Measurements from ENCODE around the gene SNX8.

Gene SNX8

DNA sequence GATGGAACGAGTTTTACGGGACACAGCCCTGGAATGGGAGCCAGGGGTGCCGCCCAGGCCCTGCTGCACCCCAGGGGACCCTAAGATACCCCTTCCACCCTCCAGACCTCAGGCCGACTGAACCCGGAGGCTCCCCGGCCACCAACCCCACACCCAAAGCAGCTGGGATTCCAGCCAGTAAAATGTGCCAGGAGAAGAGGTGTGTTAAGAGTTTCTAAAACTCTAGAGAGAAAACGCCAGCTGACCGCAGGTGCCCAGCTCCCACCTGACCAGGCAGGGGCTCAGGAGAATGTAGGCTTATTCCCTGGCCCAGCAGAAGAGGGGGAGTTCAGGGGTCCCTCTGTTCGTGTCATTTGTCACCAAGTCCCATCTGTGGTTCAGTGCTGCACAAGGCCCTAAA is 54.8 kb downstream of the SNX8 start:
- Histone ChIP-seq H3K9me3 (ENCODE audit: control insufficient read depth, insufficient read depth, low read length) (no peaks in the 10 kb centered on the region), H3K27ac (ENCODE audit: low read depth, low read length) (no peak overlapping the region), H3K4me3 (ENCODE audit: low read depth, low read length) (no peak overlapping the region), H3K27me3 (ENCODE audit: control insufficient read depth, insufficient read depth, low read length) (no peaks in the 10 kb centered on the region), H3K4me1 (ENCODE audit: control insufficient read depth, insufficient read depth, low read length) (no peaks in the 10 kb centered on the region), H3K9ac (ENCODE audit: low read depth, low read length) (no peak overlapping the region), H3K36me3 (ENCODE audit: control insufficient read depth, insufficient read depth, low read length) (peaks cover 47% of the 10 kb centered on the region)

DNA sequence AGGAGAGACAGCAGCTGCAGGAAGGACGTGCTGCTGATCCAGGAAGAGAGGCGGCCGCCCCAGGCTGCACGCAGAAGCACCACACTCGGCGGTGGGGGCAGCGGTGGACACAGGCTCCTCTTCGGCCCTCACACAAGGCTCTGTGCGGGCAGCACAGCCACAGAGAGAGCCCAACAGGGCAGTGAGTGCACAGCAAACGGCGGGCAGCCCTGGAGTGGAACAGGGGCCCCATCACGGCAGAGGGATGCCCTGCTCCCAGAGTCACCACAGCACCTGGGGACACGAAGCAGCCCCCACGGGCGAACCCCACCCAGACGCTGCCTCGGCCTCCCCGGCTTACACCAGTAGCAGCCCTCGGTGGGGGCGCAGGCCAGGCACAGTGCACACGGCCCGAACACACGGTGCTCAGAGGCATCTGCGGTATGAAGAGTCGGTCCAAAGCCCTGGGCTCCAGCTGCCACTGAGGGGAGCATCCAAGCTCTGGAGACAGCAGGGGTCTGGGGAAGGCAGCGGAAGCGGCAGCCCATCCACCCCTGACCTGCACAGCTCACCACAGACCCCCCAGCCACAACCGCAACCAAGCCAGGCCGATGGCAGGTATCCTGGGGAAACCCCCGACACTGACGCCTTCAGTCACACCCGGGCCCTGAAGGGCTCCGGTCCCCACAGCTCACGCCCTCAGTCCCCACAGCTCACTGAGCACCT is 55.4 kb downstream of the SNX8 start:
- Histone ChIP-seq H3K9ac (ENCODE audit: low read depth, low read length) (no peak overlapping the region), H3K4me1 (ENCODE audit: control insufficient read depth, insufficient read depth, low read length) (no peaks in the 10 kb centered on the region), H3K36me3 (ENCODE audit: control insufficient read depth, insufficient read depth, low read length) (peaks cover 44% of the 10 kb centered on the region), H3K9me3 (ENCODE audit: control insufficient read depth, insufficient read depth, low read length) (no peaks in the 10 kb centered on the region), H3K27ac (ENCODE audit: low read depth, low read length) (no peak overlapping the region), H3K4me3 (ENCODE audit: low read depth, low read length) (no peak overlapping the region), H3K27me3 (ENCODE audit: control insufficient read depth, insufficient read depth, low read length) (no peaks in the 10 kb centered on the region)

DNA sequence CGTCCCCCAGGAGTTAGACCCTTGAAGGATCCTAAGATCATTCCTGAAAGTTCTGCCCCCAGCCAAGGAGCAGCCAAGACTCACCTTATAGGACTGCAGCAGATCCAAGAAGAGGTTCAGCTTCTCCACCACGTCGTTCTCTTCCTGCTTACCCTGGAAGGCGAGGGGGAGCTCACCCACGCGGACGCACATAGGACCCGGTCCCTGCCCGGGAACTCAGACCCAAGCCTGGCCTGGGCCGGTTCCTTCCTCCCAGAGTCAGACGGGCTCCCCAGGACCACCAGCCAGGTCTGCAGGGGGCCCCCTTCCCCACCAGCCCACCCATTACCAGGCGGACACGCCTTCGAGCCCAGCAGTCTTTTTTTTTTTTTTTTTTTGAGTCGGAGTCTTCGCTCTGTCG is 56.6 kb downstream of the SNX8 start:
- no peak overlapping the region for H3K9ac ChIP-seq (ENCODE audit: low read depth, low read length)
- peaks cover 40% of the 10 kb centered on the region for H3K36me3 ChIP-seq (ENCODE audit: control insufficient read depth, insufficient read depth, low read length)
- H3K4me1 ChIP-seq (ENCODE audit: control insufficient read depth, insufficient read depth, low read length) = no peaks in the 10 kb centered on the region
- H3K4me3 ChIP-seq (ENCODE audit: low read depth, low read length) = no peak overlapping the region
- no peak overlapping the region for H3K27ac ChIP-seq (ENCODE audit: low read depth, low read length)
- H3K9me3 ChIP-seq (ENCODE audit: control insufficient read depth, insufficient read depth, low read length) = no peaks in the 10 kb centered on the region
- H3K27me3 ChIP-seq (ENCODE audit: control insufficient read depth, insufficient read depth, low read length) = no peaks in the 10 kb centered on the region

DNA sequence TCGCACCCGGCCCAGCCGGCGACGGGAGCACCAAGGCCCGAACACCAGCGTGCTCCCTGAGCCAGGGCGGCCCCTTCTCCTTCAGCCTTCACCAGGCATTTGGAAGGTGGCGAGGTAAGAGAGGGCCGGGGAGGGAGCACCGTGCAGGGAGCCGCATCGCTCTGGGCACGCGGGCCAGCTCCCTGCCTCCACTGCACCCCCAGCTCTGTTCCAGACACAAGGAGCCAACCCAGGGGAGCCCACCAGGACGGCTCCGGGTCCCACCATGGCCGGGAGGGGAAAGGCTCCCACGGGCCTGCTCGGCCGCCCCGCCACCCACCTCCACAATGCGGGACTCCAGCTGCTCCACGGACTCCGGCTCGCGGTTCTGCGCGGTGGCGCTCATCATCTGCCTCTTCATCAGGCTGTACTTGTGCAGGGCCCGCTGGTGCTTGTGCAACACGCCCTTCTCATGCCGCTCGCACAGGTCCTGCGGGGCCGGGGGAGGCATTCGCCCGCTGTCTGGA is 57.1 kb downstream of the SNX8 start:
- Histone ChIP-seq H3K27ac (ENCODE audit: low read depth, low read length) (no peak overlapping the region), H3K27me3 (ENCODE audit: control insufficient read depth, insufficient read depth, low read length) (no peaks in the 10 kb centered on the region), H3K4me1 (ENCODE audit: control insufficient read depth, insufficient read depth, low read length) (no peaks in the 10 kb centered on the region), H3K9me3 (ENCODE audit: control insufficient read depth, insufficient read depth, low read length) (no peaks in the 10 kb centered on the region), H3K4me3 (ENCODE audit: low read depth, low read length) (no peak overlapping the region), H3K9ac (ENCODE audit: low read depth, low read length) (no peak overlapping the region), H3K36me3 (ENCODE audit: control insufficient read depth, insufficient read depth, low read length) (peaks cover 36% of the 10 kb centered on the region)

DNA sequence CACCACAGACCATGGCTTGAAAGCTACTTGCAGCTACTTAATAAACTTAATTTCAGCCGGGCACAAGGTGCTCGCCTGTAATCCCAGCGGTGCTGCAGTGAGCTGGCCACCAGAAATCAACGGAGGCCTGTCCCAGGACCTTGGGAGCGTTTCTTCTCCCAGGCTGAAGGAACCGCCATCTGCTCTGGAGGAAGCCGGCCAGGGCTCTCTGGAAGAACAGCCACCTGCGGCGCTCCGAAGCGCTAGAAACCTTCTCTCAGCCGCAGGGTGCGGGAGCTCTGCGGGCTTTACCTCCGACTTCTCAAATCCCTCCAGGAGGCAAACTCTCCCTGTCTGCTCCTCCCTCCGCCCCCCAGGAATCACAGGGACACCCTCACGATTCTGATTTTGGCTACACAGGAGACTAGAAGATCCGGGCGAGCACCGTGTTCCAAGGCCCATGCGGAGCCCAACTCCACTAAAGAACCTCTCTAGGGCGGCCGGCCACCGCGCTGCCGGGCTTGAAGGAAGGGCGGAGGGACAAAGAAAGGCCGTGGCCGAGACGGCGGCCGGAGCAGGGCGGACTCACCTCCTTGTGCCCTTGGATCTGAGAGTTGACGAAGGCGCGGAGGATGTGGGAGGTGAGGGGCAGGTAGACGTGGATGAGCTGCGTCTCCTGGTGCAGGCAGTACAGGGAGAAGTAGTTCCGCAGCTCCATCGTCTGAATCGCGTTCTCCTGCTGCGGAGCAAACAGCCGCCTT is 57.8 kb downstream of the SNX8 start:
- Histone ChIP-seq H3K36me3 (ENCODE audit: control insufficient read depth, insufficient read depth, low read length) (peaks cover 38% of the 10 kb centered on the region), H3K9me3 (ENCODE audit: control insufficient read depth, insufficient read depth, low read length) (no peaks in the 10 kb centered on the region), H3K9ac (ENCODE audit: low read depth, low read length) (no peak overlapping the region), H3K4me1 (ENCODE audit: control insufficient read depth, insufficient read depth, low read length) (no peaks in the 10 kb centered on the region), H3K4me3 (ENCODE audit: low read depth, low read length) (no peak overlapping the region), H3K27ac (ENCODE audit: low read depth, low read length) (no peak overlapping the region), H3K27me3 (ENCODE audit: control insufficient read depth, insufficient read depth, low read length) (no peaks in the 10 kb centered on the region)

DNA sequence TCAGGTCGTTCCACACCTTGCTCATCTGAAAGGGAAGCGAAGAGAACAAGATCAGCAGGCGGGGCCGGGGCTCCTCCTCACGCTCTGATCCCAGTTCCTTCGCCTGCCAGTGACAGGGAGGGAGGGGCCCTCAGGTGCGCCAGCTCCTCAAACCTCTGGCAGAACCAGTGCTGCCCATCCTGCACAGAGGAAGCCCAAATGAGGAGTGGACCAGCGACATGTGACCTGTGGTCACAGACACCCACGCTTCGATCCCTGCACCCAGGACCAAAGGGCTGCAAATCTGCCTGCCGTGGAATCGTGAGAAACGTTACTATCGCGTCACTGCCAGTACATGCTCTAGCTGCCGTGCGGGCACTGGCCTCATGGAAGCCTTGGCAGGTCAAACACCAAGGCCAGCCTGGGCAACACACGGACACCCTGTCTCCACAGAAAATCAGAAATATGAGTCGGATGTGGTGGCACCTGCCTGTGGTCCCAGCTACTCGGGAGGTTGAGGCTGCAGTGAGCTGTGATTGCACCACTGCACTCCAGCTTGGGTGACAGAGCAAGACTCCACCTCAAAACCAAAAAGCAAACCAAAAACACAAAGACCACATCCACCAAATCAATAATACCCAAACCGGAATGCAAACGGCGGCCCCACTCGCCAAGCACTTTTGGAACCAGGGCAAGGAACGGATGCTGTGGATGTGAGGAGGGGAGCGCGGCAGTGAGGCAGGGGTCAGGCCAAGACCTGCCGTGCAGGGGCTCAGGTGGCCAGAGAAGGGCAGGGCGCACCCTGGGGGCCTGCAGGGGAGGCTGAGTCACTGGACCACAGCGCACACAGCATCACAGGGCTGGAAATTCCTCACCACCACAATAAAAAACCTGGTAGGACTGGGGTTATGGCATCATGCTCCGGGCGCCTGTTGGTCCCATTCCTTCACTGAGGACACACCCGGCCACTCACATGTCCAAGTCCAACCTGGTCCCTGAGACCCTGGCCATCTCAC is 58.8 kb downstream of the SNX8 start:
- H3K36me3 ChIP-seq (ENCODE audit: control insufficient read depth, insufficient read depth, low read length) = peaks cover 42% of the 10 kb centered on the region
- no peak overlapping the region for H3K27ac ChIP-seq (ENCODE audit: low read depth, low read length)
- no peak overlapping the region for H3K9ac ChIP-seq (ENCODE audit: low read depth, low read length)
- no peak overlapping the region for H3K4me3 ChIP-seq (ENCODE audit: low read depth, low read length)
- H3K4me1 ChIP-seq (ENCODE audit: control insufficient read depth, insufficient read depth, low read length) = no peaks in the 10 kb centered on the region
- no peaks in the 10 kb centered on the region for H3K9me3 ChIP-seq (ENCODE audit: control insufficient read depth, insufficient read depth, low read length)
- H3K27me3 ChIP-seq (ENCODE audit: control insufficient read depth, insufficient read depth, low read length) = no peaks in the 10 kb centered on the region

DNA sequence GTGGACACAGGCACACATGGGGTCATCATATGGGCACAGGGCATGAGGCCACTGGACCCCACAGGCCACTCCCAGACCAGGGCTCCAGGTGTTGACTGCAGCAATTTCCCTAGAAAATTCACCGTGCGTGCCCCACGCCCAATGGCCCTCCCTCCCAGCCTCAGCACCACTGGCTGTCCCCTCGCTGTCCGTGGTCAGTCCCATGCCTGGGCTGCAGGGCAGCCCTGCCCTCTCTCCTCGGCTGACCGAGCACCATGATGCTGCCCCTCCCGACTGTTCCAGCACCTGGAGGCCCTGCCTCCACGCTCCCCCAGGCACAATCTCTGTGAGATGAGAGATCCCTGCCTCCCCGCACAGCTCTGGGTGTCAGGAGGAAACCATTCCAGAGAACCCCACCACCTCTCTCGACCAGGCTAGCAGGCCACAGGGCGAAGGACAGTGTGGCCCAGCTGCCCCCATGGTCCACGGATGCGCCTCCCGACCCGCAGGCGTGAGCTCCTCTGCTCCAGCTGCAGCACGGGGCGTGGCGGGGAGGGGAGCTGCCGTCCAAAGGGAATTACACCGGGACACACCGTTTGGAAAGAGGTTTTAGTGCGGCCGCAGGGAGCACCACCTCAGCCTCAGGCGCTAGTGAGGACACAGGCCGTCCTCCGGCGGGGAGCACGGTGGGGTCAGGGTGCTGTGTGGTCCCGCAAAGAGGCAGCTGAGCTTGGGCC is 59.7 kb downstream of the SNX8 start:
- H3K36me3 ChIP-seq (ENCODE audit: control insufficient read depth, insufficient read depth, low read length) = peaks cover 47% of the 10 kb centered on the region
- no peak overlapping the region for H3K4me3 ChIP-seq (ENCODE audit: low read depth, low read length)

DNA sequence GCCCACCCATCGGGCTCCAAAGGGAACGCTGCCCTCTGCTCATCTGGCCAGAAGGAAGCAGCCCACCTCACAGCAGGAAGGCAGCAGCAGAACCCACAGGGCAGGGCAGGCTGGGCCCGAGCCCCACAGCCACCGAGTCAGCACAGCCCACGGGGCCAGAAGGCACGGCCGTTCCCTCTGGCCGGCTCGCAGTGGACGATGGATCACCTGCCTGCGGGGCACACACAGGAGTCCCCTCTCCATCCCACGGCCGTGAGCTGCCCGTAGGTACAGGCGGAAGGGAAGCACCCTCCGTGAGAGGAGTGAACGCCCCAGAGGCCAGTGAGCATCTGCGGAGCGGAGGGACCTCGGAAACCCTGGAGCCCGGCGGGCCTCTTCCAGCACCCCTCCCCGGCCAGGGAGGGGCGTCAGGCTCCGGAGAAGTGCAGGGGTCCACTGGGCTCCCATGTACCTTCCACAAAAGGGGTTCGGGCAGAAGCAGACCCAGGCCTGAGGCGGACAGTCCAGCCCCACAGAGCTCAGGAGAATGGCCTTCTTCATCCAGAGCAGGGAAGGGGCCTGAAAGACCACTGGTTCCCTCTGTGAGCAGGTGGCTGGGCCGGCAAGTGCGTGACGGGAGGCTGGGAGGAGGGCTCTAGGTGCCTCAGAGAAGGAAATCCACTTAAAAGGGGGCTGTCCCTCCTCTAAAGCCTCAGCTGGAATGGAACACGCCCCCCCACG is 60.6 kb downstream of the SNX8 start:
- no peak overlapping the region for H3K27ac ChIP-seq (ENCODE audit: low read depth, low read length)
- no peak overlapping the region for H3K4me3 ChIP-seq (ENCODE audit: low read depth, low read length)
- no peaks in the 10 kb centered on the region for H3K9me3 ChIP-seq (ENCODE audit: control insufficient read depth, insufficient read depth, low read length)
- H3K27me3 ChIP-seq (ENCODE audit: control insufficient read depth, insufficient read depth, low read length) = no peaks in the 10 kb centered on the region
- H3K36me3 ChIP-seq (ENCODE audit: control insufficient read depth, insufficient read depth, low read length) = peaks cover 47% of the 10 kb centered on the region
- no peaks in the 10 kb centered on the region for H3K4me1 ChIP-seq (ENCODE audit: control insufficient read depth, insufficient read depth, low read length)
- H3K9ac ChIP-seq (ENCODE audit: low read depth, low read length) = no peak overlapping the region

More for the DNA sequence above, 59.7 kb downstream of the SNX8 start:
- no peaks in the 10 kb centered on the region for H3K9me3 ChIP-seq (ENCODE audit: control insufficient read depth, insufficient read depth, low read length)
- no peaks in the 10 kb centered on the region for H3K4me1 ChIP-seq (ENCODE audit: control insufficient read depth, insufficient read depth, low read length)
- H3K27me3 ChIP-seq (ENCODE audit: control insufficient read depth, insufficient read depth, low read length) = no peaks in the 10 kb centered on the region
- H3K27ac ChIP-seq (ENCODE audit: low read depth, low read length) = no peak overlapping the region
- H3K9ac ChIP-seq (ENCODE audit: low read depth, low read length) = no peak overlapping the region

DNA sequence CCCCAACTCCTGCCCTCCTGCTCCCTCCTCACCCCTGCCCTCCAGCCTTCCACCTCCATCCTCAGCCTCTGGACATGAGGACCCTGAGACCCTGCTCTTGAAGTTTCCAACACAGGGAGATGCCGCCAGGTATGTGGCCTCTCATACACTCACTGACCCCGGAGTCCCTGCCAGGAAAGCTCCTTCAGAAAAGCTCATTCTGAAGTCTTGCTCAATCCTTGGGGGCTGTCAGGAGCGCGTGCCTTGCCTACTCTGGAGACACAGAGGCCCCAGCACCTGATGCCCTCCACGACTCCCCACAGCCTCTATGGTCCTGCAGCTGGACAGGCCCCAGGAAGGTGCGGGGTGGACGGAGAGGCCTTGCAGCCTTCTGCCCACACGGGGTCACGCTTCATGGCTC is 61.2 kb downstream of the SNX8 start:
- no peak overlapping the region for H3K27ac ChIP-seq (ENCODE audit: low read depth, low read length)
- H3K9me3 ChIP-seq (ENCODE audit: control insufficient read depth, insufficient read depth, low read length) = no peaks in the 10 kb centered on the region
- no peak overlapping the region for H3K4me3 ChIP-seq (ENCODE audit: low read depth, low read length)
- peaks cover 47% of the 10 kb centered on the region for H3K36me3 ChIP-seq (ENCODE audit: control insufficient read depth, insufficient read depth, low read length)
- H3K9ac ChIP-seq (ENCODE audit: low read depth, low read length) = no peak overlapping the region
- H3K4me1 ChIP-seq (ENCODE audit: control insufficient read depth, insufficient read depth, low read length) = no peaks in the 10 kb centered on the region
- no peaks in the 10 kb centered on the region for H3K27me3 ChIP-seq (ENCODE audit: control insufficient read depth, insufficient read depth, low read length)

Measured in HUES48 (cell line).